Adipocyte (in vitro differentiated cells): ENCODE measurements around the gene ABCB1.
A peak's percentile ranks its signal among the peaks of the same experiment; 100 is the strongest.

Experiments used
- DNase-seq: peaks from one replicate; pipeline ENCODE4 v3.0.0-alpha.2; 2015; ENCODE audit warnings: low read depth
- H3K27me3 ChIP-seq: replicated peaks from 2 replicates; pipeline ENCODE4 v1.7.0; 2013; ENCODE audit warnings: mild to moderate bottlenecking, low read length, moderate library complexity; ENCODE audit not compliant: control insufficient read depth, insufficient read depth
- H3K36me3 ChIP-seq: 2 replicates; pipeline ENCODE4 v1.7.0; 2013; ENCODE audit warnings: low read length, mild to moderate bottlenecking, moderate library complexity; ENCODE audit not compliant: control insufficient read depth, insufficient read depth, severe bottlenecking
- H3K4me1 ChIP-seq: 2 replicates; pipeline ENCODE4 v1.7.0; 2013; ENCODE audit warnings: mild to moderate bottlenecking, low read length, moderate library complexity; ENCODE audit not compliant: control insufficient read depth, insufficient read depth
- H3K4me3 ChIP-seq: 2 replicates; pipeline ENCODE4 v1.7.0; 2013; ENCODE audit warnings: mild to moderate bottlenecking, low read length, moderate library complexity
- H3K9ac ChIP-seq: 2 replicates; pipeline ENCODE4 v1.7.0; 2013; ENCODE audit warnings: mild to moderate bottlenecking, low read length, moderate library complexity
- H3K9me3 ChIP-seq: 2 replicates; pipeline ENCODE4 v1.7.0; 2013; ENCODE audit warnings: mild to moderate bottlenecking, low read length, moderate library complexity; ENCODE audit not compliant: control insufficient read depth

Gene ABCB1

GRCh38 chr7:87545760-87546159, 54.9 kb downstream of the ABCB1 start:
- no peak overlapping the region for H3K9ac ChIP-seq
- no peak for DNase-seq
- no peaks in the 10 kb centered on the region for H3K36me3 ChIP-seq
- H3K27me3 ChIP-seq = no peaks in the 10 kb centered on the region
- no peaks in the 10 kb centered on the region for H3K9me3 ChIP-seq
- no peaks in the 10 kb centered on the region for H3K4me1 ChIP-seq
- H3K4me3 ChIP-seq = no peak overlapping the region

GRCh38 chr7:87543623-87544022, 57.1 kb downstream of the ABCB1 start:
- Histone ChIP-seq H3K9me3 (no peaks in the 10 kb centered on the region), H3K4me1 (no peaks in the 10 kb centered on the region), H3K9ac (no peak overlapping the region), H3K36me3 (no peaks in the 10 kb centered on the region), H3K27me3 (no peaks in the 10 kb centered on the region), H3K4me3 (no peak overlapping the region)
- DNase-seq = peak; percentile 41

GRCh38 chr7:87541648-87542047, 59.0 kb downstream of the ABCB1 start:
- no peaks in the 10 kb centered on the region for H3K9me3 ChIP-seq
- H3K4me3 ChIP-seq = no peak overlapping the region
- no peak overlapping the region for H3K9ac ChIP-seq
- H3K27me3 ChIP-seq = no peaks in the 10 kb centered on the region
- no peak for DNase-seq
- H3K4me1 ChIP-seq = no peaks in the 10 kb centered on the region
- H3K36me3 ChIP-seq = no peaks in the 10 kb centered on the region

- no peak for DNase-seq
- no peak overlapping the region for H3K4me3 ChIP-seq
- H3K27me3 ChIP-seq = no peaks in the 10 kb centered on the region
- H3K4me1 ChIP-seq = no peaks in the 10 kb centered on the region
- no peaks in the 10 kb centered on the region for H3K36me3 ChIP-seq
- no peak overlapping the region for H3K9ac ChIP-seq
- no peaks in the 10 kb centered on the region for H3K9me3 ChIP-seq
These were observed 62.6 kb downstream of the ABCB1 start for GRCh38 chr7:87538052-87538451.

GRCh38 chr7:87534072-87534471, 66.6 kb downstream of the ABCB1 start:
- Histone ChIP-seq H3K4me3 (no peak overlapping the region), H3K36me3 (no peaks in the 10 kb centered on the region), H3K9ac (no peak overlapping the region), H3K27me3 (no peaks in the 10 kb centered on the region), H3K9me3 (no peaks in the 10 kb centered on the region), H3K4me1 (no peaks in the 10 kb centered on the region)
- DNase-seq = no peak

GRCh38 chr7:87530126-87530525, 70.6 kb downstream of the ABCB1 start:
- H3K27me3 ChIP-seq = no peaks in the 10 kb centered on the region
- peaks cover 5% of the 10 kb centered on the region for H3K9me3 ChIP-seq
- DNase-seq = no peak
- H3K4me1 ChIP-seq = no peaks in the 10 kb centered on the region
- no peaks in the 10 kb centered on the region for H3K36me3 ChIP-seq
- H3K4me3 ChIP-seq = no peak overlapping the region
- no peak overlapping the region for H3K9ac ChIP-seq

GRCh38 chr7:87528730-87529129, 72.0 kb downstream of the ABCB1 start:
- Histone ChIP-seq H3K9me3 (peaks cover 5% of the 10 kb centered on the region), H3K27me3 (no peaks in the 10 kb centered on the region), H3K4me1 (no peaks in the 10 kb centered on the region), H3K36me3 (no peaks in the 10 kb centered on the region), H3K9ac (no peak overlapping the region), H3K4me3 (no peak overlapping the region)
- DNase-seq = no peak

GRCh38 chr7:87518735-87519134, 81.9 kb downstream of the ABCB1 start:
- H3K9ac ChIP-seq = no peak overlapping the region
- H3K4me1 ChIP-seq = no peaks in the 10 kb centered on the region
- H3K36me3 ChIP-seq = no peaks in the 10 kb centered on the region
- no peak for DNase-seq
- H3K9me3 ChIP-seq = no peaks in the 10 kb centered on the region
- no peaks in the 10 kb centered on the region for H3K27me3 ChIP-seq
- no peak overlapping the region for H3K4me3 ChIP-seq

- DNase-seq = no peak
- Histone ChIP-seq H3K36me3 (no peaks in the 10 kb centered on the region), H3K4me1 (no peaks in the 10 kb centered on the region), H3K4me3 (no peak overlapping the region), H3K27me3 (no peaks in the 10 kb centered on the region), H3K9ac (no peak overlapping the region), H3K9me3 (no peaks in the 10 kb centered on the region)
These were observed 82.8 kb downstream of the ABCB1 start for GRCh38 chr7:87517891-87518290.

GRCh38 chr7:87517136-87517815, 83.4 kb downstream of the ABCB1 start:
- Histone ChIP-seq H3K9me3 (no peaks in the 10 kb centered on the region), H3K4me1 (no peaks in the 10 kb centered on the region), H3K36me3 (no peaks in the 10 kb centered on the region), H3K4me3 (no peak overlapping the region), H3K9ac (no peak overlapping the region), H3K27me3 (no peaks in the 10 kb centered on the region)
- peak; percentile 4 for DNase-seq

- no peak for DNase-seq
- no peaks in the 10 kb centered on the region for H3K27me3 ChIP-seq
- no peak overlapping the region for H3K9ac ChIP-seq
- H3K36me3 ChIP-seq = no peaks in the 10 kb centered on the region
- H3K4me3 ChIP-seq = no peak overlapping the region
- H3K4me1 ChIP-seq = no peaks in the 10 kb centered on the region
- no peaks in the 10 kb centered on the region for H3K9me3 ChIP-seq
These were observed 86.8 kb downstream of the ABCB1 start for GRCh38 chr7:87513735-87514335.

GRCh38 chr7:87512906-87513305, 87.8 kb downstream of the ABCB1 start:
- Histone ChIP-seq H3K4me3 (no peak overlapping the region), H3K9me3 (no peaks in the 10 kb centered on the region), H3K27me3 (no peaks in the 10 kb centered on the region), H3K4me1 (no peaks in the 10 kb centered on the region), H3K9ac (no peak overlapping the region), H3K36me3 (no peaks in the 10 kb centered on the region)
- no peak for DNase-seq
